Skeletal muscle tissue (tissue), 4 donors: ENCODE results near the gene HOPX. TPM values are rescaled to one million over a fixed set of nuclear protein-coding genes. Genes with fewer than 3 reads are reported as not detected.
A peak's percentile ranks its signal among the peaks of the same experiment; 100 is the strongest.
"Not testable (repeated sequence)": the region's sequence is repeated elsewhere in the genome, so short reads cannot be mapped to it uniquely, and the experiment has no call there.

Experiments
- H3K27ac ChIP-seq: one replicate; pipeline ENCODE4 v1.7.0; 2013; ENCODE audit warnings: mild to moderate bottlenecking, low read depth, low read length, inconsistent platforms
- H3K27me3 ChIP-seq, 3 donors: one replicate each; pipeline ENCODE4 v1.7.0; 2013; ENCODE audit warnings: low read length in 3 of 3; ENCODE audit not compliant: control insufficient read depth in 3 of 3, insufficient read depth in 3 of 3
- H3K36me3 ChIP-seq, 3 donors: one replicate each; pipeline ENCODE4 v1.7.0; 2013; ENCODE audit warnings: low read length in 3 of 3; ENCODE audit not compliant: control insufficient read depth in 3 of 3, insufficient read depth in 3 of 3
- H3K4me1 ChIP-seq, 3 donors: one replicate each; pipeline ENCODE4 v1.7.0; 2013; ENCODE audit warnings: low read length in 3 of 3, mild to moderate bottlenecking in 3 of 3; ENCODE audit not compliant: control insufficient read depth in 3 of 3, insufficient read depth in 3 of 3
- H3K4me3 ChIP-seq, 3 donors: one replicate each; pipeline ENCODE4 v1.7.0; 2013; ENCODE audit warnings: low read length in 3 of 3
- H3K9ac ChIP-seq, 3 donors: one replicate each; pipeline ENCODE4 v1.7.0; 2013; ENCODE audit warnings: low read length in 3 of 3, mild to moderate bottlenecking in 3 of 3, moderate library complexity in 2 of 3, low read depth in 1 of 3
- H3K9me3 ChIP-seq, 3 donors: one replicate each; pipeline ENCODE4 v1.7.0; 2013; ENCODE audit warnings: low read length in 3 of 3; ENCODE audit not compliant: control insufficient read depth in 3 of 3
- total RNA-seq: library from RNA; depleted of rRNA; stranded (reverse); fragments of >200 nt; gene quantifications from one replicate; pipeline ENCODE4 v1.2.3, GENCODE V29; 2014
- donor health status: Osteomylitis.

HOPX gene
- total RNA-seq, 1 donor from 2014 or later = 15.7 TPM

GRCh38 chr4:56704089-56704871 is 23.2 kb upstream of the HOPX start:
- H3K36me3 ChIP-seq = no peaks in the 10 kb centered on the region
- no peak overlapping the region for H3K27ac ChIP-seq
- H3K4me1 ChIP-seq = peaks cover 0 to 3% (median 0%) of the 10 kb centered on the region in 3 donors
- H3K27me3 ChIP-seq = no peaks in the 10 kb centered on the region
- H3K9ac ChIP-seq = peak overlapping the region in 1 of 3 donors; percentile 40
- no peak overlapping the region for H3K4me3 ChIP-seq
- no peaks in the 10 kb centered on the region for H3K9me3 ChIP-seq

GRCh38 chr4:56703378-56703777 is 22.3 kb upstream of the HOPX start:
- Histone ChIP-seq H3K27ac (no peak overlapping the region), H3K4me3 (no peak overlapping the region), H3K9me3 (no peaks in the 10 kb centered on the region), H3K4me1 (peaks cover 0 to 3% (median 0%) of the 10 kb centered on the region in 3 donors), H3K27me3 (no peaks in the 10 kb centered on the region), H3K36me3 (no peaks in the 10 kb centered on the region), H3K9ac (no peak overlapping the region)

- H3K4me1 ChIP-seq = peaks cover 0 to 3% (median 0%) of the 10 kb centered on the region in 3 donors
- H3K27me3 ChIP-seq = no peaks in the 10 kb centered on the region
- no peaks in the 10 kb centered on the region for H3K36me3 ChIP-seq
- H3K9me3 ChIP-seq = no peaks in the 10 kb centered on the region
- H3K9ac ChIP-seq = no peak overlapping the region
- H3K4me3 ChIP-seq = no peak overlapping the region
- no peak overlapping the region for H3K27ac ChIP-seq
Measured at GRCh38 chr4:56701644-56702043, 20.5 kb upstream of the HOPX start.

GRCh38 chr4:56701161-56701480 is 20.0 kb upstream of the HOPX start:
- H3K27me3 ChIP-seq = no peaks in the 10 kb centered on the region
- no peaks in the 10 kb centered on the region for H3K36me3 ChIP-seq
- no peaks in the 10 kb centered on the region for H3K9me3 ChIP-seq
- no peak overlapping the region for H3K27ac ChIP-seq
- H3K4me1 ChIP-seq = peaks cover 0 to 3% (median 0%) of the 10 kb centered on the region in 3 donors
- no peak overlapping the region for H3K4me3 ChIP-seq
- H3K9ac ChIP-seq = no peak overlapping the region

- Histone ChIP-seq H3K27ac (no peak overlapping the region), H3K27me3 (no peaks in the 10 kb centered on the region), H3K9ac (no peak overlapping the region), H3K4me3 (no peak overlapping the region), H3K9me3 (no peaks in the 10 kb centered on the region), H3K36me3 (no peaks in the 10 kb centered on the region), H3K4me1 (peaks cover 0 to 3% (median 0%) of the 10 kb centered on the region in 3 donors)
Measured at GRCh38 chr4:56699537-56700105, 18.5 kb upstream of the HOPX start.

GRCh38 chr4:56698329-56698728 is 17.2 kb upstream of the HOPX start:
- no peak overlapping the region for H3K9ac ChIP-seq
- no peaks in the 10 kb centered on the region for H3K36me3 ChIP-seq
- no peaks in the 10 kb centered on the region for H3K4me1 ChIP-seq
- H3K27me3 ChIP-seq = no peaks in the 10 kb centered on the region
- H3K9me3 ChIP-seq = no peaks in the 10 kb centered on the region
- H3K27ac ChIP-seq = no peak overlapping the region
- H3K4me3 ChIP-seq = no peak overlapping the region

GRCh38 chr4:56696056-56696455 is 15.0 kb upstream of the HOPX start:
- Histone ChIP-seq H3K27me3 (peaks cover 0 to 3% (median 2%) of the 10 kb centered on the region in 3 donors), H3K4me3 (no peak overlapping the region), H3K9ac (no peak overlapping the region), H3K4me1 (no peaks in the 10 kb centered on the region), H3K36me3 (no peaks in the 10 kb centered on the region), H3K9me3 (no peaks in the 10 kb centered on the region), H3K27ac (no peak overlapping the region)

GRCh38 chr4:56693476-56693875 is 12.4 kb upstream of the HOPX start:
- H3K9ac ChIP-seq, H3K4me1 ChIP-seq, H3K9me3 ChIP-seq, H3K27me3 ChIP-seq, H3K36me3 ChIP-seq, H3K27ac ChIP-seq, H3K4me3 ChIP-seq: not testable (repeated sequence)

- H3K27me3 ChIP-seq = peaks cover 0 to 3% (median 2%) of the 10 kb centered on the region in 3 donors
- H3K4me3 ChIP-seq = no peak overlapping the region
- H3K27ac ChIP-seq = no peak overlapping the region
- no peaks in the 10 kb centered on the region for H3K36me3 ChIP-seq
- H3K4me1 ChIP-seq = no peaks in the 10 kb centered on the region
- H3K9me3 ChIP-seq = no peaks in the 10 kb centered on the region
- H3K9ac ChIP-seq = no peak overlapping the region
Measured at GRCh38 chr4:56692576-56692975, 11.5 kb upstream of the HOPX start.

GRCh38 chr4:56691425-56691824 is 10.3 kb upstream of the HOPX start:
- no peaks in the 10 kb centered on the region for H3K36me3 ChIP-seq
- no peak overlapping the region for H3K4me3 ChIP-seq
- no peaks in the 10 kb centered on the region for H3K4me1 ChIP-seq
- no peak overlapping the region for H3K9ac ChIP-seq
- peaks cover 0 to 3% (median 2%) of the 10 kb centered on the region in 3 donors for H3K27me3 ChIP-seq
- H3K9me3 ChIP-seq = no peaks in the 10 kb centered on the region
- no peak overlapping the region for H3K27ac ChIP-seq
